Measurements from ENCODE around the gene CREB3.

Gene CREB3

DNA sequence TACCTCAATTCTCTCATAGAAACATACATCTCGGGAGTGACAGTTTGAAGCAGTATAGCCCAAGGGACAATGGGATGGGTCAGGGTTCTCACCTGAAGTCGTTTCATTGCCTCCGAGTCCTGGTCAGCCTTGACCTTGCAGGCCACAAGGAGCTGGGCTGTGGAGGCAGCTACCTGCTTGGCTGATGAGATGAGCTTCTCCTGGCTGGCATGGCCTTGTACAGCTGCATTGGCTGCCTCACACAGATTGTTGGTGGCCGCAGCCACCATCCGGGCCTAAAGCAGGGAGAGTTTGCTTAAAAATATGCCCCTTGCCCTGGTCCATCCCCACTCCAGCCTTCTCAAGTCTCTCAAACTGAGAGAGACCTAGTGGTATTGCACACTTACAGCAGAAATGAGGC is 34.2 kb upstream of the CREB3 start:
- no peak for TF ChIP-seq SPI1 (IDR thresholded peaks at IDR 0.05; ENCODE audit: low read depth, low read length)
- TF ChIP-seq POLR2A (IDR thresholded peaks at IDR 0.05; ENCODE audit: low read depth, low read length): no peak
- TF ChIP-seq POU2F2 (IDR thresholded peaks at IDR 0.05; ENCODE audit: low read depth, low read length): no peak
- no peak for TF ChIP-seq POLR2AphosphoS5 (IDR thresholded peaks at IDR 0.05; ENCODE audit: low read depth, low read length)
- no peak for TF ChIP-seq TAF1 (IDR thresholded peaks at IDR 0.05; ENCODE audit: low read depth, low read length)
- TF ChIP-seq PAX5 (IDR thresholded peaks at IDR 0.05; ENCODE audit: insufficient read depth, low read length, severe bottlenecking): no peak
- FAIRE-seq (no peak), DNase-seq (ENCODE audit: insufficient read length, low spot score) (no peak)

DNA sequence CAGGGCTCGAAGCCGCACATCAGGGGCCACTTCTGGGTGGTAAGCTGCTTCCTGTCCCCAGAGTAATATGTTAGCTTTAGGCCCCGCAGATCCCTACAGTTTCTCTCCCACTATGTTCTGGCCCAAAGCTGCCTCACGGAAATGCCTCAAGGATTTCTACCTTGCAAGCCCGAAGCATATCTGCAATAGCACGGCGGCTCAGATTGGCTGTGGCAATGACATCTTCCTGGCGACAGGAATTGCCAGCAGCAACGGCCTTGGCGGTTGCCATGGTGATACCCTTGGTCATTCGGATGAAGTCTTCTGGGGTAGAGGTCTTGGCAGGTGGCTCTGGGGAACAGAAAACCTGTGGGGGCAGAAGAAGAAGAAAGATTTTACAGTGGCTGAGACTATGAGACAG is 32.4 kb upstream of the CREB3 start:
- no peak for DNase-seq (ENCODE audit: insufficient read length, low spot score)
- no peak for FAIRE-seq
- TF ChIP-seq SPI1 (IDR thresholded peaks at IDR 0.05; ENCODE audit: low read depth, low read length) (no peak), TAF1 (IDR thresholded peaks at IDR 0.05; ENCODE audit: low read depth, low read length) (no peak), POLR2A (IDR thresholded peaks at IDR 0.05; ENCODE audit: low read depth, low read length) (no peak), POLR2AphosphoS5 (IDR thresholded peaks at IDR 0.05; ENCODE audit: low read depth, low read length) (no peak)

DNA sequence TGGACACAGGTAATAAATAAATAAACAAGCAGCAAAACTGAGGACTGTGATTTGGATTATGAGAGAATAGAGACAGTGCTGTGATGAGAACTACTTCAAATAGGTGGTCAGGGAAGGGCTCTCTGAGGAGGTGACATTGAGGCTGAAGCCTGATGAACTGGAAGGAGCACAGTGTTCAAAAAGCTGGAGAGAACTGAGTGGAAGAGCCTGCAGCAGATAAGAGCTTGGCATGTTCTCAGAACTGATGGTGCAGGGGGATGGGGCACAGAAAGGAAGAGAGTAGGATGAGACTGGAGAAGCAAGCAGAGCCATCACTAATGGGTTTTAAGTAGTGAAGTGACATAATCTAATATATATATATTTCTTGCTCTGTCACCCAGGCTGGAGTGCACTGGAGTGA is 31.5 kb upstream of the CREB3 start:
- DNase-seq (ENCODE audit: insufficient read length, low spot score) (no peak), FAIRE-seq (no peak)
- no peak for TF ChIP-seq SPI1 (IDR thresholded peaks at IDR 0.05; ENCODE audit: low read depth, low read length)
- TF ChIP-seq POU2F2 (IDR thresholded peaks at IDR 0.05; ENCODE audit: low read depth, low read length): no peak
- TF ChIP-seq POLR2A (IDR thresholded peaks at IDR 0.05; ENCODE audit: low read depth, low read length): no peak
- no peak for TF ChIP-seq POLR2AphosphoS5 (IDR thresholded peaks at IDR 0.05; ENCODE audit: low read depth, low read length)
- TF ChIP-seq PAX5 (IDR thresholded peaks at IDR 0.05; ENCODE audit: insufficient read depth, low read length, severe bottlenecking): no peak
- no peak for TF ChIP-seq TAF1 (IDR thresholded peaks at IDR 0.05; ENCODE audit: low read depth, low read length)

DNA sequence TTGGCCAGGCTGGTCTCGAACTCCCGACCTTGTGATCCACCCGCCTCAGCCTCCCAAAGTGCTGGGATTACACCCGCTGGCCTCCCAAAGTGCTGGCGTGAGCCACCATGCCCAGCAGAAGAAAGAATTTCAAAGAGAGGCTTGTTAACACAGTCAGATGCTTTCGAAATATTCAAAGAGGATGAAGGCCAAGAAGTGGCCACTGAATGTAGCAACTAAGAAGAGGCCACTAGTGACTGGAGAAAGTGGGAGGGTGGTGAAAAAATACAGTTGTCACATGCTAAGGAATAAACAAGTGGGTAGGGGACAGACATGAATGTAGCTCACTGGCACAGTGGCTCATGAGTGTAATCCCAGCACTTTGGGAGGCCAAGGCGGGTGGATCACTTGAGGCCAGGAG is 29.8 kb upstream of the CREB3 start:
- TF ChIP-seq PAX5 (IDR thresholded peaks at IDR 0.05; ENCODE audit: insufficient read depth, low read length, severe bottlenecking) (no peak), POLR2AphosphoS5 (IDR thresholded peaks at IDR 0.05; ENCODE audit: low read depth, low read length) (no peak), POLR2A (IDR thresholded peaks at IDR 0.05; ENCODE audit: low read depth, low read length) (no peak), TAF1 (IDR thresholded peaks at IDR 0.05; ENCODE audit: low read depth, low read length) (no peak), POU2F2 (IDR thresholded peaks at IDR 0.05; ENCODE audit: low read depth, low read length) (no peak), SPI1 (IDR thresholded peaks at IDR 0.05; ENCODE audit: low read depth, low read length) (no peak)
- no peak for DNase-seq (ENCODE audit: insufficient read length, low spot score)
- FAIRE-seq: no peak

DNA sequence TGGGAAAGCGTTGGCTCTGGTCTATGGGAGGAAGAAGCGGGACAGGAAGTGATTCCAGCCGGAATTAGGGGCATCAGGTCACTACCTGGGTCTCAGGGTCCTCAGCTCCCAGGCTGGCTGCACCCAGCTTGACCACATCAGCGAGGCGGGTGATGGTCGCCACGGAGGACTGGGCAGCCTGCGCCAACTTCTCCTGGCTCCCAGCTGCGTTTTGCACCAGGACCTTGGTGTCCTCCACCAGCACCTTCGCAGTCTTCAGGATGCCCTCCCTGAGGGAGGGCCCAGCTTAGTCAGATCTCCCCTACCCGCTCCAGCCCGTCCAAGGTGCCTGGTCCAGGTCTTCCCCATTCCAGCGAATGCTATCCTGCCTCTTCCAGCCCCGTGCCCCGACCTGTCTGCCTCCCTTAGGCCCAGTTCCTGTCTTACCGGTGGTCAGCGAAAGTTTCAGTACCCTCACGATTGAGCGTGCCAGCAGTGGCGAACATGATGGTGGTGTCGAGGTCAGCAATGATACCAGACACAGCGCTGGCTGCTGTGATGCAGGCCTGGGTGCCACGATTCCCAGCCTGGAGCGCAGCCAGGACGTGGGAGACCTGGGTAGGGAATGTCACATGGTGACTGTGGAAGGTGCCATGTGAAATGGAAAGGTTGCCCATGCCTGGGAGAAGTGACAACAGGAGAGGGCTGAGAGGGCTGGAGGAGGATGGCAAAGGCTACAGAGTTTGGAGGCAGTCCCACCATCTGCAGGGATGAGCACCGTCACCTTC is 28.4 kb upstream of the CREB3 start:
- DNase-seq (ENCODE audit: insufficient read length, low spot score) (no peak), FAIRE-seq (no peak)
- TF ChIP-seq POLR2AphosphoS5 (IDR thresholded peaks at IDR 0.05; ENCODE audit: low read depth, low read length): no peak
- no peak for TF ChIP-seq SPI1 (IDR thresholded peaks at IDR 0.05; ENCODE audit: low read depth, low read length)
- no peak for TF ChIP-seq TAF1 (IDR thresholded peaks at IDR 0.05; ENCODE audit: low read depth, low read length)
- no peak for TF ChIP-seq POLR2A (IDR thresholded peaks at IDR 0.05; ENCODE audit: low read depth, low read length)
- TF ChIP-seq PAX5 (IDR thresholded peaks at IDR 0.05; ENCODE audit: insufficient read depth, low read length, severe bottlenecking): no peak
- TF ChIP-seq POU2F2 (IDR thresholded peaks at IDR 0.05; ENCODE audit: low read depth, low read length): no peak

DNA sequence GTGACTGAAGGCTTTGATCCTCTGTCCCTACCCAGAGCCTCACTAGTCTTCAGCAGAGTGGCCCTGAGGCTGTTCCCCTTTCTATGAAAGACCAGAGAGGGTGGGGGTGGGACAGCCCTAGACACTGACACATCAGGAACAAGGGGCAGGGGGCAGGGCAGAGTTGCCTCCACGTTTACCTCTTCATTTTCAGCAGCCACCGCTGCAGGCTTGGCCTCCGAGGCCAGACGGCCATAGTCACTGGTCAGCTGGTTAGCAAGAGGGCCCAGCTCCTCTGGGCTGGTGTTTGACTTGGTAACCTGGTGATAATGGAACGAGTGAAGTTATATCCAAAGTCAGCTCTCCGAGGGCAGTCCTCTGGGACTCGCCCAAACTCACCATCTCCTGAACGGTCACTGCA is 27.1 kb upstream of the CREB3 start:
- no peak for DNase-seq (ENCODE audit: insufficient read length, low spot score)

DNA sequence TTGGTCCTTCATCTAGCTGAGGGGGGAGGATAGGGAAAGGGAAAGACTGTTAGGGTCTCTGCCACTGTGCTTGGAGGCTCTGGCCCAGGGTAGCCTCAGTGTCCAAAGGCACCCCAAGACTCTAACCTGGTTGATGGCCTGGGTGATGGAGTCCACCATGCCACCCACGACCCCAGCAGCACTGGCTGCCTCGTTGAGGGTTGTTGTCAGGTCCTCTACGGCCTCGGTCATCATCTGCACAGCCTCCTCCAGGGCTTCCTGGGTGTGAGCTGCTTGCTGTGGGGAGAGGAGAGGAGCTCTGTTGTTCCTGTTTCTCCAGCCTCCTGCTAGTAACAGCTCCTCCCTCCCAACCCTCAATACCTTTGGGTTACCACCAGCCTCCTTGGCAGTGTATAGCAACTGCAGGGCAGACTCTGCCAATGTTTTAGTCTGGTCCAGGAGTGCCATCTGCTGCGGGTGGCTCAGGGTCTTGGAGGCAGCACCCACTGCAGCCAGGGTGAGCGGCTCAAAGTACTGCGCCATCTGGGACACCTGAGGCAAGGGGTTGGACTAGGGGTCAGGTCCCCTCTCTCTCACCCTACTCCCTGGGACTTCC is 26.5 kb upstream of the CREB3 start:
- no peak for DNase-seq (ENCODE audit: insufficient read length, low spot score)
- TF ChIP-seq PAX5 (IDR thresholded peaks at IDR 0.05; ENCODE audit: insufficient read depth, low read length, severe bottlenecking): no peak
- TF ChIP-seq SPI1 (IDR thresholded peaks at IDR 0.05; ENCODE audit: low read depth, low read length): no peak
- no peak for TF ChIP-seq POU2F2 (IDR thresholded peaks at IDR 0.05; ENCODE audit: low read depth, low read length)
- TF ChIP-seq POLR2AphosphoS5 (IDR thresholded peaks at IDR 0.05; ENCODE audit: low read depth, low read length): no peak
- no peak for TF ChIP-seq TAF1 (IDR thresholded peaks at IDR 0.05; ENCODE audit: low read depth, low read length)
- TF ChIP-seq POLR2A (IDR thresholded peaks at IDR 0.05; ENCODE audit: low read depth, low read length): no peak
- no peak for FAIRE-seq

More for the DNA sequence above, 27.1 kb upstream of the CREB3 start:
- FAIRE-seq: no peak
- no peak for TF ChIP-seq POLR2A (IDR thresholded peaks at IDR 0.05; ENCODE audit: low read depth, low read length)
- no peak for TF ChIP-seq TAF1 (IDR thresholded peaks at IDR 0.05; ENCODE audit: low read depth, low read length)
- no peak for TF ChIP-seq POLR2AphosphoS5 (IDR thresholded peaks at IDR 0.05; ENCODE audit: low read depth, low read length)
- TF ChIP-seq SPI1 (IDR thresholded peaks at IDR 0.05; ENCODE audit: low read depth, low read length): no peak
- no peak for TF ChIP-seq PAX5 (IDR thresholded peaks at IDR 0.05; ENCODE audit: insufficient read depth, low read length, severe bottlenecking)

DNA sequence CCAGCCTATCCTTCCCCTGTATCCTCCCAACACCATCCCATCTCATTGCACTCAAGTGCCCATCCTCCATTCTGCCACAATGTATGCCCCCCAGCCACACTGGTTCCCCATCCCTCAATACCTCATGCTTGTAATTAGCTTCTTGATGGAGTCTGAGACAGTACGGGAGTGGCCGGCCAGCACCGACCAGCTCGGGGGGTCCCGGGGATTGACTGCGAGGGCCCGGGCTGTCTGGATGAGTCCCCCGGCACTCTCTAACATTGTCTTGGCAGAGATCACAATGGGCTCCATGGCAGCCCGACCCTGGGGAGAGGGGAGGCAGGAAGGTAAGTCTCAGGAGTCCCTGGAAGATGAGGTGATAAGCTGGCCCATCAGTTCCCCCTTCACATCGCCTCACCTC is 25.5 kb upstream of the CREB3 start:
- FAIRE-seq: no peak

DNA sequence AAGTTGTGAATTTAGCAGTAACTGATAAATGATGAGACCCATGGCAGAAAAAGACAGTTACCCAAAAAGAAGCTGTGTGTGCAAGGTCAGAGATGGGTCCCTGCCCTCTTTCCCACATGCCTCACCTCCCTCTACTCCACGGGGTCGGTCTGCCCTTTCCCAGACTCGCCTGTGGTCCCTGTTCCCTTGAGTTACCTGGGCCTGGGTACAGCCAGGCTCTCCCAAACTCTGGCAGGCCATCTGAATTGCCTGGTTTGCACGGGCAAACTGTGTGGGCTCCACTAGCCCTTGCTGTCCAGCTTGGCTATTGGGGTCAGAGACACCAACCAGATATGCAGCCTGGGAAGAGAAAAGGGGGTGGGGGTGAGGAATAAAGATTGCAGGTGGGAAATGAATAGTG is 24.3 kb upstream of the CREB3 start:
- FAIRE-seq (no peak), DNase-seq (ENCODE audit: insufficient read length, low spot score) (no peak)
- TF ChIP-seq PAX5 (IDR thresholded peaks at IDR 0.05; ENCODE audit: insufficient read depth, low read length, severe bottlenecking) (no peak), SPI1 (IDR thresholded peaks at IDR 0.05; ENCODE audit: low read depth, low read length) (no peak), POLR2AphosphoS5 (IDR thresholded peaks at IDR 0.05; ENCODE audit: low read depth, low read length) (no peak), POU2F2 (IDR thresholded peaks at IDR 0.05; ENCODE audit: low read depth, low read length) (no peak), POLR2A (IDR thresholded peaks at IDR 0.05; ENCODE audit: low read depth, low read length) (no peak), TAF1 (IDR thresholded peaks at IDR 0.05; ENCODE audit: low read depth, low read length) (no peak)

More for the DNA sequence above, 25.5 kb upstream of the CREB3 start:
- no peak for DNase-seq (ENCODE audit: insufficient read length, low spot score)
- TF ChIP-seq POU2F2 (IDR thresholded peaks at IDR 0.05; ENCODE audit: low read depth, low read length) (no peak), PAX5 (IDR thresholded peaks at IDR 0.05; ENCODE audit: insufficient read depth, low read length, severe bottlenecking) (no peak), SPI1 (IDR thresholded peaks at IDR 0.05; ENCODE audit: low read depth, low read length) (no peak), POLR2AphosphoS5 (IDR thresholded peaks at IDR 0.05; ENCODE audit: low read depth, low read length) (no peak), TAF1 (IDR thresholded peaks at IDR 0.05; ENCODE audit: low read depth, low read length) (no peak), POLR2A (IDR thresholded peaks at IDR 0.05; ENCODE audit: low read depth, low read length) (no peak)

Measured in GM12891 (cell line).